ENCODE data around the gene WDTC1. TPM values are rescaled to one million over a fixed set of nuclear protein-coding genes. Genes with fewer than 3 reads are reported as not detected.

WDTC1 gene
- total and polyA plus RNA-seq, 2 of the 13 experiments (the other 11 are each of a cell fraction or from before 2014, with no cell fraction given), result 5.5 TPM

DNA sequence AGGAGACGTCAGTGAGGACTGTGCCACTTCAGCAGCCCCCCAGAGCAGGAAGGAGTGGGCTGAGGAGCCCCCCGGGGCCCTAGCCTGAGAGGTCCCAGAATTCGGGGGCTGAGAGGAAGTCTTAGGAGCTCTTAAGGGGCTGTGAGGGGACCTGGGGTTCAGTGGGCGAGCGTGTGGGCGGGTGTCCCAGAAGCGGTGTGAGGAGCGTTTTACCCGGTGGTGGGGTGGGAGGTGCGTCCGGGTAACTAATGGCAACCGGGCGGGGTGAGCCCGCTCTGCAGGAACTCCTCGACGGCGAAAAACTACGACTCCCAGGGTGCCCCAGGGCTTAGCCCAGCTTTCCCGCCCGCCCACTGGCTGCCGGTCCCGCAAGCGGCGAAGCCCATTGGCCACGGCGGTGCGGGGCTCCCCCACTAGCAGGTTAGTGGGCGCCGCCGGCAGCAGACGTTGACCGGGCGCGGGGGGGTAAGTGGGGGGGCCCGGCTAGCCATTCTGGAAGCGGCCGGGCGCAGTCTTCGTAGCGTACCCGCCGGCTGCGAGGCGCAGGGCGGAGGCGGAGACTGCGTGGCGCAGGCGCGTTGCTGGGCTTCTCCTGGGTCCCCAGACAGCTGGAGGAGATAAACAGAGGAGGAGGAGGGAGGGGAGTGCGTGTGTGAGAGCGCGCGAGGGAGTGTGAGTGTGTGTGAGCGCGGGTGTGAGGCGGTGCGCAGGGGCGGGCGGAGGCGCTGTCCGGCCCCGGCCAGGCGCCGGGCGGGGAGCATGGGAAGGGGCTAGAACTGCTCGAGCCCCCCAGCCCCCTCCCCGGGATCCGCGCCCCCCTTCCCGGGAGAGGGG is at the start of gene WDTC1 (continued):
- TF ChIP-seq XBP1 (CRISPR knock-in tag; IDR thresholded peaks at IDR 0.05), result no peak
- TF ChIP-seq ZNF772 (CRISPR knock-in tag; IDR thresholded peaks at IDR 0.05), result peak; percentile 73
- peak; percentile 74; the same call in 1 of the 2 replicates for TF ChIP-seq KDM3A (CRISPR knock-in tag; IDR thresholded peaks at IDR 0.05; ENCODE audit: low read depth)
- TF ChIP-seq FOXK1 (CRISPR knock-in tag; IDR thresholded peaks at IDR 0.05; ENCODE audit: borderline replicate concordance, low read depth), result peak; percentile 97
- peak; percentile 67 for TF ChIP-seq ELF1 (CRISPR knock-in tag; IDR thresholded peaks at IDR 0.05)
- peak; percentile 48; the same call in 1 of the 2 replicates for TF ChIP-seq FOXA3 (CRISPR knock-in tag; IDR thresholded peaks at IDR 0.05)
- TF ChIP-seq ZNF350 (CRISPR knock-in tag; IDR thresholded peaks at IDR 0.05; ENCODE audit: borderline replicate concordance, low read depth), result peak; percentile 80; the same call in 1 of the 2 replicates
- TF ChIP-seq GATAD1 (CRISPR knock-in tag; IDR thresholded peaks at IDR 0.05), result peak; percentile 60; the same call in 1 of the 2 replicates
- TF ChIP-seq ZNF746 (CRISPR knock-in tag; IDR thresholded peaks at IDR 0.05), result peak; percentile 69
- no peak for TF ChIP-seq FOXP1 (IDR thresholded peaks at IDR 0.05)
- peak; percentile 49 for TF ChIP-seq FOXP1 (CRISPR knock-in tag; IDR thresholded peaks at IDR 0.05)
- TF ChIP-seq NFKB2 (CRISPR knock-in tag; IDR thresholded peaks at IDR 0.05; ENCODE audit: borderline replicate concordance), result peak; percentile 50; the same call in 1 of the 2 replicates
- no peak for TF ChIP-seq ZNF878 (CRISPR knock-in tag; IDR thresholded peaks at IDR 0.05)
- TF ChIP-seq THAP11 (CRISPR knock-in tag; IDR thresholded peaks at IDR 0.05), result peak; percentile 99
- peak; percentile 92 for TF ChIP-seq GABPB1 (CRISPR knock-in tag; IDR thresholded peaks at IDR 0.05)
- no peak for TF ChIP-seq ARID2 (CRISPR knock-in tag; IDR thresholded peaks at IDR 0.05; ENCODE audit: borderline replicate concordance)
- peak; percentile 54 for TF ChIP-seq POLR2G (IDR thresholded peaks at IDR 0.05; ENCODE audit: low read depth, low read length)
- TF ChIP-seq NAIF1 (CRISPR knock-in tag; IDR thresholded peaks at IDR 0.05; ENCODE audit: borderline replicate concordance), result peak; percentile 100
- TF ChIP-seq ZNF333 (CRISPR knock-in tag; IDR thresholded peaks at IDR 0.05; ENCODE audit: borderline replicate concordance), result 0 out of 2 replicates have a peak, but pooled peaks have one; percentile 21
- no peak for TF ChIP-seq ZNF570 (CRISPR knock-in tag; IDR thresholded peaks at IDR 0.05; ENCODE audit: borderline replicate concordance)
- TF ChIP-seq, protein P1, sequence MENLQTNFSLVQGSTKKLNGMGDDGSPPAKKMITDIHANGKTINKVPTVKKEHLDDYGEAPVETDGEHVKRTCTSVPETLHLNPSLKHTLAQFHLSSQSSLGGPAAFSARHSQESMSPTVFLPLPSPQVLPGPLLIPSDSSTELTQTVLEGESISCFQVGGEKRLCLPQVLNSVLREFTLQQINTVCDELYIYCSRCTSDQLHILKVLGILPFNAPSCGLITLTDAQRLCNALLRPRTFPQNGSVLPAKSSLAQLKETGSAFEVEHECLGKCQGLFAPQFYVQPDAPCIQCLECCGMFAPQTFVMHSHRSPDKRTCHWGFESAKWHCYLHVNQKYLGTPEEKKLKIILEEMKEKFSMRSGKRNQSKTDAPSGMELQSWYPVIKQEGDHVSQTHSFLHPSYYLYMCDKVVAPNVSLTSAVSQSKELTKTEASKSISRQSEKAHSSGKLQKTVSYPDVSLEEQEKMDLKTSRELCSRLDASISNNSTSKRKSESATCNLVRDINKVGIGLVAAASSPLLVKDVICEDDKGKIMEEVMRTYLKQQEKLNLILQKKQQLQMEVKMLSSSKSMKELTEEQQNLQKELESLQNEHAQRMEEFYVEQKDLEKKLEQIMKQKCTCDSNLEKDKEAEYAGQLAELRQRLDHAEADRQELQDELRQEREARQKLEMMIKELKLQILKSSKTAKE (CRISPR knock-in tag; IDR thresholded peaks at IDR 0.05; ENCODE audit: borderline replicate concordance), result peak; percentile 46; the same call in 1 of the 2 replicates
- TF ChIP-seq ZFP90 (CRISPR knock-in tag; IDR thresholded peaks at IDR 0.05; ENCODE audit: borderline replicate concordance), result 0 out of 2 replicates have a peak, but pooled peaks have one; percentile 31
- TF ChIP-seq ISL2 (CRISPR knock-in tag; IDR thresholded peaks at IDR 0.05), result 0 out of 2 replicates have a peak, but pooled peaks have one; percentile 30
- no peak for TF ChIP-seq PAX8 (CRISPR knock-in tag; IDR thresholded peaks at IDR 0.05; ENCODE audit: borderline replicate concordance)
- TF ChIP-seq SNAPC2 (CRISPR knock-in tag; IDR thresholded peaks at IDR 0.05), result 0 out of 2 replicates have a peak, but pooled peaks have one; percentile 52
- TF ChIP-seq, protein P2, sequence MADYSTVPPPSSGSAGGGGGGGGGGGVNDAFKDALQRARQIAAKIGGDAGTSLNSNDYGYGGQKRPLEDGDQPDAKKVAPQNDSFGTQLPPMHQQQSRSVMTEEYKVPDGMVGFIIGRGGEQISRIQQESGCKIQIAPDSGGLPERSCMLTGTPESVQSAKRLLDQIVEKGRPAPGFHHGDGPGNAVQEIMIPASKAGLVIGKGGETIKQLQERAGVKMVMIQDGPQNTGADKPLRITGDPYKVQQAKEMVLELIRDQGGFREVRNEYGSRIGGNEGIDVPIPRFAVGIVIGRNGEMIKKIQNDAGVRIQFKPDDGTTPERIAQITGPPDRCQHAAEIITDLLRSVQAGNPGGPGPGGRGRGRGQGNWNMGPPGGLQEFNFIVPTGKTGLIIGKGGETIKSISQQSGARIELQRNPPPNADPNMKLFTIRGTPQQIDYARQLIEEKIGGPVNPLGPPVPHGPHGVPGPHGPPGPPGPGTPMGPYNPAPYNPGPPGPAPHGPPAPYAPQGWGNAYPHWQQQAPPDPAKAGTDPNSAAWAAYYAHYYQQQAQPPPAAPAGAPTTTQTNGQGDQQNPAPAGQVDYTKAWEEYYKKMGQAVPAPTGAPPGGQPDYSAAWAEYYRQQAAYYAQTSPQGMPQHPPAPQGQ (CRISPR knock-in tag; IDR thresholded peaks at IDR 0.05; ENCODE audit: borderline replicate concordance), result no peak
